HG03521 (cell line): ENCODE measurements around the gene TC2N.
"Not testable (repeated sequence)": the region's sequence is repeated elsewhere in the genome, so short reads cannot be mapped to it uniquely, and the experiment has no call there.

ENCODE experiments used
- ATAC-seq: cut with Tn5 transposase; IDR thresholded peaks from one replicate; pipeline ENCODE4 v1.9.1; 2021; ENCODE audit warnings: mild to moderate bottlenecking, moderate library complexity; ENCODE audit not compliant: unreplicated experiment

Gene TC2N

DNA sequence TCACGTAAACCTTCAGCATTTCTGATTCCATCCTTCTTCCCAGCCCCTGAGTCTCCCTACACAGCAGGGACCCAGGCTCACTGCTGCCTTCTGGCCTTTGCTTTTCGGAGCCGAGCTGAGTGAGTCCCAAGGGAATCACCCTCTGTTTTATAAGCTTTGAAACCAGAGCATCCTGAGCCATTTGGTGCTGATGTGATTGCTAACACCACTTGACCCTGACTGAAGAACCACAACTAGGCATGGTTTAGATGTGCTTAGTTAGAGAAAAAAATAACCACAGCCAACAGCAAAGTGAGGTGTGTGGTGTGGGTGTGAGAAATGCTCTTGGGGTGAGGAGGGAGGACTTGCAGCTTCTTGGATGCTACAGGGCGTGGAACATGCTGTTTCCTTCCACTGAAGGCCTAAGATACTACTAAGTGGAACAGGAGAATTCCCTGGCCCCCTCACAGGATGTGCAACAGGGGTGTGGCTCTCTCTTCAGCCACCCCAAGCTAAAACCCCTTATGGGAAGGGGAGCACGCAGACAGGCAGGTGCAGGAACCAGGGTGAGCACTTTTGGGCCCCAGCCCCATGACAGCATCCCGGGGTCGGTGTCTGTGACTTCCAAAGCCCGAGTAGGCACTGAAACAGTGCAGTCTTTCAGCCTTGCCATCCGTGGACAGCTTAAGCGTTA lies at the start of gene TC2N:
Gene TC2N, minus strand, starts transcription at position 221 of the 673 bp plus-strand sequence. CDS start 53,767 bp downstream, outside the sequence.
- no peak for ATAC-seq

DNA sequence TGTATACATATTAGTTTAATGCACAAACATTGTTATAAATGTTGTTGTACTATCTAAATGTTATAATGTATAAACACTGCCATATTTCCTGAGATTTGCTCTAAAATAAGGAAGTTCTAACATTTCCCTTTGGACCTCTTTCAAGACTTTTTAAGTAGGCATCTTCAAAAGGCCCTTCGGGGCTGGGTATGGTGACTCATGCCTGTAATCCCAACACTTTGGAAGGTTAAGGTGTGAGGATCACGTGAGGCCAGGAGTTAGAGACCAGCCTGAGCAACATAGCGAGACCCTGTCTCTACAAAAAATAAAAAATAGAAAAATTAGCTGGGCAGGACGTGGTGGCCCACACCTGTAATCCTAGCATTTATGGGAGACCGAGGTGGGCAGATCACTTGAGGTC lies 44.7 kb upstream of the TC2N start:
- ATAC-seq, result no peak

DNA sequence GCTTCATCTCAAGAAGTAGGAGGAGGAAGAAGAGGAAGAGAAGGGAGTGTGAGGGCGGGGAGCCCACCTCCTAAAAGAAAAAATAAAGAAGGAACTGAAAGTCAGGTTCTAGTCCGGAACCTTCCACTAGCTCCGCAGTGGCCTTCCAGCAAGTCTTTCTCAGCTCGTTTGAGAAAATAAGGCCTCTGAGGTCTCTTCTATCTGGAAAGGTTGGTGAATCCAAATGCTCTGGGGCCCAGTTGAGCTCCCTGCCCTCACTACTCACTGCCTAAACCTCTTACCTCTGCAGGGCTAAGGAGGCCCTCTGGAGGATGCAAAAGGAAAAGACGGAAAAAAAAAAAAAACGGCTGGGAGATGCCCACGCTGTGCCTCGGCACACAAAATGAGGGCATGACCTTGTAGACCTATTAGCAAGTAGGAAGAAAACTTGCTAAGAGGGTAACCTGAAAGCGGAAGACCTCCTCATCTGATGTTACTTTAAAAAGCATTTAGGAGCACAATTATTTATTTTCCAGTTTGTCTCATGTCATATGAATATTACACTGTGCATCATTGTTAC lies 44.2 kb upstream of the TC2N start:
- no peak for ATAC-seq

DNA sequence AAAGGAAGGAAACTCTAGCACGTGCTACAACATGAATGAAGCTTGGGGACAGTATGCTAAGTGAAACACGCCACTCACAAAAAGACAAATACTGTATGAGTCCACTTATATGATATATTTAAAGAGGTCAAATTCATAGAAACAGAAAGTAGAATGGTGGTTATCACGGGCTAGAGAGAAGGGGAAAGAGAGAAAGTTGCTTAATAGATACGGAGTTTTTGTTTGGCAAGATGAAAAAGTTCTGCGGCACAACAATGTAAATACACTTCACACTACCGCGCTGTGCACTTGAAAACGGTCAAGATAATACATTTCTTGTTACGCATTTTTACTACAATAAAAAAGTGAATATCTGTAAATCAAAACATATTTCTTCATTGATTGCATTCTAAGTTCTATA lies 42.9 kb upstream of the TC2N start:
- no peak for ATAC-seq

DNA sequence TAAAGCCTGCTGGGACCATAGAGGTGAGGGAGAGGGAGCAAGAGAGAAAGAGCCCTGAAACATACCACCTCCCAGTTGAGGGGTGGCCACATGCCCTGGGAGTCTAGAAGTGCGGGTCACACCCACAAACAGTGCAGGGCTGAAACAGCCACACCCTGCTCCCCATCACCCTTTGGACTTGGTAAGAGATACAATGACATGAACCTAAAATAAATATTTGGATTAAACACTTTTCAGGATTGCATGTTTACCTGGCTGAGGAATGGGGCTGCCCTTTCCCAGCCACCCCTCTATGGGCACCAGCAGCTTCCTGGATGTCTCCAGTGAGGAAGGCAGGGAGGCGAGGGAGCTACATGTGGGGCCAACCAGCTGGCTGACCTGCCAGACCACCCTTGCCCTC lies 39.0 kb upstream of the TC2N start:
- ATAC-seq, result no peak

DNA sequence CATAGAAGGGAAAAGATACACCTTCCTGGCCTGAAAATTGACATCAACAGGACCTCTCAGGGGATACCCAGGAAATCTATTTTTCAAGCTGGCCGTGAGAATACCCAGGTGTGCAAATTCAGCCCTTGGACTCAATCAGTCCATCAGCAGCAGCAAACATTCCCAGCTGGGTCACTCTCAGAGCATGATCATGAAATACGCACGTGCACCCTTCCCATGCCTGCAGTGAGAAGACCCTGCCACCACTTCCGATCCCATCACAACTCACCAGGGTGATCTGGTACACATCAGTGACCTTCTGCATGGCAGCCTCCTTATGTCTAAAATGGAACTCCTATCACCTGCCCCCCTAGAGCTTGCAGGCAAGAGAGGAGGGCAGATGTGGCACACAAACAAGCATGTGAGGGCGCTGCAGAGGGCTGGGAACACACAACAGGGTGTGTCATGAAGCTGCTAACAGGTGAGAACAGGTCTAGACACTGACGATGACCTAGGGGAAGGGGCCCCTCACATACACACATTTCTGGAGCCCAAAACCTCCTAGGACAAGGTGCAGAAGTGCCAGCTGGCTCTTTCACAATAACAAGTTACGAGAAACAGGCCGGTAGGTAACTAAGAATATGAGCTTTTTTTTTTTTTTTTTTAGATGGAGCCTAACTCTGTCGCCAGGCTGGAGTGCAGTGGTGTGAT lies 37.8 kb upstream of the TC2N start:
- ATAC-seq, result no peak

DNA sequence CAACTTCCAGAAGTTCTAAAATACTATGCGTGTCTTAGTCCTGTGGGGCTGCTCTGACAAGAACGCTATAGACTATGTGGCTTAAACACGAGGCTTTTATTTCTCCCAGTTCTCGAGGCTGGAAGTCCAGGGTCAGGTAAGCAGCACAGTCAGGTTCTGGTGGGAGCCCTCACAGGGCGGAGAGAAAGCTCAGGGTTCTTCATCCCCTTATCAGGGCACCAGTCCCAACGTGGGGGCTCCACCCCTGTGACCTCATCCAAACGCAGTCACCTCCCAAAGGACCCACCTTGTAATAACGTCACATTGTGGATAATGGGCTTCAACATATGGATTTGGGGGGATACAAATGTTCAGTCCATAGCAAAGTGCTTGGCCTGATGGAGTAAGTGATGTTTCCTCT lies 37.1 kb upstream of the TC2N start:
- ATAC-seq, result no peak

DNA sequence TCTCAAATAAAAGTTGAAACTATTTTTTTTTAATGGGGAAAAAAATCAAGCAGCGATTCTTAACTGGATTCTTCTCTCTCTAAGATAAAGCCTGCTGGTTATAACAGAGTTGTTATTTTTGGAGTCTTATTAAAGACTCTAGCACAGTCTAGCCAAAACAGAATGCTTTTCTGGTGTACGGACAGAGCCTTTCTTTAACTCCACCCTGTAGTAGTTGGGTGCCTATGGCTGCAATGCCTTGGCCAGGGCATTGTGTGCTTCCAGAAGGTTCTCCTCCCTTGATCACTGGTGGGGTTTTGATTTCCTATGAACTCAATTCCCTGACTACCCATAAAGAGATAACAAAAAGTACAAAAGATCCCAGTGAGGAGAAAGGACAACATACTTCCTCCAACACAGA lies 35.7 kb upstream of the TC2N start:
- ATAC-seq, result no peak

DNA sequence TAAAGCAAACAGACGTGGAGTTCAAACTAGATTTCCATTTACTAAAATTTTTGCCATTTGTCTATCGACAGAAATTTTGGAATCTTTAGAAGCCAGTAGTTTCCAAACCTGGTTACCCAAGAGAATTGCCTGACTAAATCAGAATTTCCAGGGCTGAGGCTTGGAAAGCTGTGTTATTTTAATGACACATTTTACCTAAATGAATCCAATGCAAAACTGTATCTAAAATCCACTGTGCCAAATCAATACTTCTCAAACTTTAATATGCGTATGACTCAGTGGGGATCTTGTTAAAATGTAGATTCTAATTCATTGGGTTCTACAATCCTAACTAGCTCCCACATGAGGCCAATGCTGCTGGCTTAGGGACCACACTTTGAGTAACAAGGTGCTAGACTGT lies 35.0 kb upstream of the TC2N start:
- no peak for ATAC-seq

DNA sequence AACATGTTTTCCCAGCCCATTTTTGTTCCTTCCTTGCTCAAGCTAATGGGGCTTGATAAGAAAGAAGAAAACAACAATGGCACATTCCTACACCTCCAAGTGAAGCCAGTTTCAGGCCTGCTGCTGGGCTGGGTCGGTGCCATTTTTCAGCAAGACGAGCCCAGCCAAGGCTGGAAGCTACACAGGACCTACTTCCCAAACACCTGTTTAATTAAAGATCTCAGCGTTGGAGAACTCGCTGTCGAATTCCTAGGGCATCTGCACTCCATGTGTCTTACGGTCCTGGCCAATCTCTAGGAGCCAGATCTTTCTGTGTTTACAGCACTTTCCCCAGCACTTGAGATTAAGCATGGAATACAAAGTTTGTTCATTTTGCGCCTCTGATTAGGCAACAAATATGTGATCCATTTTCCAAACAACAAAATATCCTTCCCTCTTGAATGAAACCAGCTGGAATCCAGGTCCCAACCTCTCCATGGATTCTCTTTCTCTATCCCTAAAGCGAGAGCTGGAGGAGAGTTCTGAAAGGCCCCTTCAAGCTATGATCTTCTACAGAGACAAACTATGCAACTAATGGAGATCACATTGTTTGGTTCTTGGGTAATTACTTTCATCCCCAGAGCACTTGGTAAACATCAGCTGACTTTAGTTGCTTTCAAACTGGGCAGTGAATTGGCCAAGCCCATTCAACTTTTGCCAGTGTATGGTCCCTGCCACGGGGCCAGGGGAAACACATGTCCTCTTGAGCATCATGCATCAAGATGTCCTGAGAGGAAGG lies 34.3 kb upstream of the TC2N start:
- no peak for ATAC-seq

DNA sequence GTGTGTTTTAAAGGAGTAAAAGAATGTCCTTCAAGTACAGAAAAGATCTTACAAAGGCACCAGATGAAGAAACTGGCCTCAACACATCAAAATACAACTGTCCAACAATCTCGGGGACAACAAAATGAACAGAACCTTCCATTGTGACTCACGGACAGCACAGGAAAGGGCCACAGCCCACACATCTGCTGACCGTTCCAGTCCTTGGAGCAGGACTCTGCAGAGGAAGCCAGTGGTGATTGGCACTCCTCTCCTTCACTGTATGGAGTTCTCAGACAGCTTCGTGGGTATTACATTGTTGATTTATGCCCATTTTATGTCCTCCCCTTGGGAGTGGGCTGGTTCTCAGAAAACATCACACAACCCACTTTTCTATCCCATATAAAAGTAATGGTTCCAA lies 32.5 kb upstream of the TC2N start:
- no peak for ATAC-seq

DNA sequence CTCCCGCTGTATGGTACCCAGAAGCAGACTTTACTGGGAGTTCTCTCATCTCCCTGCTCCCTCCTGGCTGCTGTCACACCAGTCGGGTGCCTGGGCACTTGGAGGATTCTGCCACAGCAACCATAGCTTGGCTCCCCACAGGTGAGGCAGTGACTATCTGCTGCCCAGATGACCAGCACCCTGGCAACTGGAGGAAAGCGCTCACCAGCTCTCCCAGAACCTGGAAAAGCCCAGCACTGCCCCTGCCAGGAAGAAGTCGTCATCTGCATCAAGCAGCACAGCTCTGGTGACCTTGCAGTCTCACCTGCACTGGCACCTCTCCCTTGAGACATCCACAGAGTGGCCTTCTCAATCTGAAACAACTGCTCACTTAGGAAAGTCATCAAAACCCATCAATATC lies 31.9 kb upstream of the TC2N start:
- no peak for ATAC-seq

DNA sequence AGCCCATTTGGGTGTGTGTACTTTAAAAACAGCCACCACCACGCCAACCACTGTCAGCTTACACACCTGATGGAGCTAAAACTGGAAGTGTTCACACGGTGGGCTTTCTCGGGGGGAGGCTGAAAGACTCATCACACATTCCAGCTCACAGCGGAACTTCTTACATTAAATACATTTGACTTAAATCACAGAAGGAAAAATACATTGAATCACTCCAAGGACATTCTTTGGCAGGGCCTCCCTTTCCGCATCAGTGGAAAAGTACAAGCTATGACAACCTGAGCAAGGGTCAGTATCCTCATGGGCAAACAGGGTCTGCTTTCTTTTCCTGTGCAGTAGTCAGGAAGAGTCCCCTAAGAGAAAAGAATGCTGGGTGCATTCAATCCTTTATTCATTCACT lies 31.0 kb upstream of the TC2N start:
- ATAC-seq, result no peak

DNA sequence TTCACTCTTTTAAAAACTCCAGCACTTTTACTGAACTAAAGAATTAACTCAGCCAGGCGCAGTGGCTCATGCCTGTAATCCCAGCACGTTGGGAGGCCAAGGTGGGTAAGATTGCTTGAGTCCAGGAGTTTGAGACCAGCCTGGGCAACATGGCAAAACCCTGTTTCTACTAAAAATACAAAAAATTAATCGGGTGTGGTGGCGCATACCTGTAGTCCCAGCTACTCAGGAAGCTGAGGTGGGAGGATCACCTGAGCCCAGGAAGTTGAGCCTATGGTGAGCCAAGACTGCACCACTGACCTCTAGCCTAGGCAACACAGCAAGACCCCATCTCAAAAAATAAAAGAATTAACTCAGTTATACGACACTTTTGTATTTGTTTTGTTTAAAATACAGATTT lies 30.4 kb upstream of the TC2N start:
- ATAC-seq, result not testable (repeated sequence)

DNA sequence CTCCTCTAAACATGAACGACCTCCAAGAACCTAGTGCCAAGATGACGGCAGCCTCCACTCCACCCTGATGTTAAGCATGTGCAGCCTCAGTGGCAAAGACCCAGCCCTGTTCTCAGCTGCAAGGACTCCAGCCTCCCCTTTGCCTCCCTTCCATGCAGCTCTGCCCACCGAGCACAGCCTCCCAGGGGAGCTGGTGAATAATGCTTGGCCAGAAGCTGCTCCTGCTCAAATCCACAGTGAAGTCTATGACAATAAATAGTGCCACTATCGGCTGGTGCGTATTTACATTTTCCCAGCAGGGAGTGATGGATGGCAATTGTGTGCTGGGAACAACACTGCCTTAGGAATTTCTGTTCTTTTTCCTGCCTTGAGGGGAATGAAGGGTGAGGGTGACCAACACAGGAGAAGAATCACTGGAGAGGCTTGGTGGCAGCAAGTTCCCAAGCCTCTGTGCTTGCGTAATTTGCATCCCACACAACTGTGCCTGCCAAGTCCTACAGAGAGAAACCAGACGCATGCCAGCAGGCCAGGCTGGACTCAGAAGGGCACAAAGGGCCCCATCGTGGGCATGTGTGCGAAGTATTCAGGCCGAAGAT lies 29.9 kb upstream of the TC2N start:
- ATAC-seq, result no peak

DNA sequence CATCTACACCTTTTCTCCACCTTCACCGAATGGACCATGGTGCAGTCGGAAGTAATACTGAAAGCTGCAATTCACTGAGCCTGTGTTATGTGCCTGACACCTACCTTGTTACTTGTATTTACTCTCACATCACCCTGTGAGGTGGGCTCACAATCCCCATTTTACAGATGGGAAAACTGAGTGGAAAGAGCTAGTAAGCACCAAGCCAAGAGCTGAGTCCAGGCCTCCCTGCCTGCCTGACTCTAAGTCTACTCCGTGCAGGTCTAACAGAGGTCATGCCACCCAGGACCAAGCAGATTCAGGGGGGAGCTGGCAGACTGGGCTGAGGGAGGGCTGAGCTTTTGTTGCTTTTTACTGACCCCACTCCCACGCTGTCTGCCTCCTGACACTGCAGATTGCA lies 29.1 kb upstream of the TC2N start:
- no peak for ATAC-seq

DNA sequence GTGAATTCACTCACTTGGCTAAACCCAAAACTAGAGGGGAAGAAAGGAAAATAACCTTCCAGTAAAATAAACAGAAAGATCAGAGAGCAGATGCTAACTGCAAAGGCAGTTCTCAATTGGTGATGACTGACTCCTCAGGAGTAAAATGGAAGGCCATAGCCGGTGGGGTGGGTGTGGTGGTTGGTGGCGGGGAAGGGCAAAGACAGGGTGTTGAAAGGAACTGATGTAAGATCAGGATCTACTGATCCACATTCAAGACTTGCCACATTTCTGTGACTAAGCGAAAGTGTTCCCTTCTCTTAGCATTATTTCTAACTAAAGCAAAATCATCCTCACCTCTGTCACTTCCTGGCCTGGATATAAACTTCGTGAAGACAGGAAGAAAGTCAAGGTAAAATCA lies 26.3 kb upstream of the TC2N start:
- no peak for ATAC-seq

DNA sequence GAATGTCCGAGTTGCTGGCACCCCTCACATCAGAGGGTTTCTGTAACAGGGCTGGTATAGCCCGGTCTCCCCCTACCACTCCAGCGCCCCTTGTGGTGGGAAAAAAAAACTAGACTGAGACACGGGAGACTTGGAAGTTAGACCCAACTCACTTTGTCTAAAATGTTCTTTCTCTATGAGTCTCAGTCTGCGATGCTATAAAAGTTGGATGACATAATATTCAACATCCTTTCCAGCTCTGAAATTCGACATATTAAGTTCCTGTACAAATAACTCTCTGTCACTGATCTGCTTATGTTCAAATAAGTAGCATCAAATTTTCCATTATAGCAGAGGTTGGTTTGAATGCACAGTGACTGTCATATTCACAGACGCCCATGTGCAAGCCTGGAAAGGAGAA lies 25.7 kb upstream of the TC2N start:
- no peak for ATAC-seq

DNA sequence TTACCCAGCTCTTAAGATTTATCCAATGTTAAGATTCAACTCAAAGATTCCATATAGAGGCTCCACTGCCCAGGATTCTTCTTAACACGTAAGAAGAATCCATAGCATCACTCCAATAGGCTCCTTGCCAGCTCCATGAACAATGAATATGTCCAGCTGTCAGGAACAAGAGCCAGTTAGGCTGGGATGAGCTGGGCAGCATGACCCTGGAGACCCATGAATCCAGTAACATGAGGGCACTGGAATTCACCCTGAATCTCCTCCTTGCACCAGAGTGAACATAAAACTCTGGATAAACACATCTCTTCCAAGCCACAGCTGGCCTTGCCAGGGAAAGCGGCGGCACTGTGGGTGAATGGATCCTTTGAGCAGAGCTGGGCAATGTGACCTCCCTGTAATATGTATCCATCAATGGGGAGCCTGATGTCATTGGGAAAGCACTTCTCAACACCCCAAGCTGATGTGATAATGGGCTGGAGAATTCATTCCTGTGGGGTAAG lies 24.4 kb upstream of the TC2N start:
- ATAC-seq, result no peak

DNA sequence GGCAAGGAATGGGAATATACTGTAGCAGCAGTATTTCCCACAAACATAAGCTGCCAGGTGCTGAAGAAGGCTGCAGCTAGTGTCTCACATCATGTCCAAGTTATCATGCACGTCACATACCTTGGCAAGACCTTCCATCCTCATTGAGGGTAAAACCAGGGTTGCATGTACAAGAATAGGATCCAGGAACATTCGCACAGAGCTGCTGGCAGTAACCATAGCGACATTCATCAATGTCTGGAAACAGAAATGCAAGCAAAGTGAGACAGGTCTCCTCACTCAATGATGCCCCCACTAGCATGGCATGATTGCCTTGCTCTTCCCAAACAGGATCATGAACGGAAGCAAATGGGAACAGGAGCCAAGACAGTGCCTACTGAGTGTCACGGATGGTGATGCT lies 23.8 kb upstream of the TC2N start:
- ATAC-seq, result no peak

DNA sequence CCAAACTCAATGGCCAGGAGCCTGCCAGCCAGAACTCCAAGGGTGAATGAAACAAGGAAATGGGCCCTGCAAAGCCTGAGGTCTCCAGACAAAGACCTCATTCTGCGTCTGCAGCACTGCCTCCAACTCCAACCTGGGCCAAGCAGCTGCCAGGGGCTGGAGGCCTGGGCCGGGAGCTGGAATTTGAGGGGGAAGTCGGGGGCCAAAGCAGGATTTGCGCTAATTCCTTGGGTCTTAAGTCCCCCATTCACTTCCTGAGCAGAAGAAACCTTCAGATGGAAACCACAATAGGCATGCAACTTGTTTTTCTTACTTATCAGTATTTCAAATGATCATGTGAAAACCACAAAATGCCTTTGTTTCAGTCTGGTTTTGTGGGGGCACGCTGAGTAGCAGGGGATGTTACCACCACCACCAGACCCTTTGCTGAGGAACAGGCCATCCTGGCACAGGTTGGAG lies 23.0 kb upstream of the TC2N start:
- ATAC-seq, result no peak
